HG03439 (cell line): ENCODE measurements around the gene TAGLN3.

Experiments used
- ATAC-seq: cut with Tn5 transposase; IDR thresholded peaks from one replicate; pipeline ENCODE4 v1.9.1; 2021; ENCODE audit warnings: mild to moderate bottlenecking, moderate library complexity; ENCODE audit not compliant: unreplicated experiment

TAGLN3 gene

DNA sequence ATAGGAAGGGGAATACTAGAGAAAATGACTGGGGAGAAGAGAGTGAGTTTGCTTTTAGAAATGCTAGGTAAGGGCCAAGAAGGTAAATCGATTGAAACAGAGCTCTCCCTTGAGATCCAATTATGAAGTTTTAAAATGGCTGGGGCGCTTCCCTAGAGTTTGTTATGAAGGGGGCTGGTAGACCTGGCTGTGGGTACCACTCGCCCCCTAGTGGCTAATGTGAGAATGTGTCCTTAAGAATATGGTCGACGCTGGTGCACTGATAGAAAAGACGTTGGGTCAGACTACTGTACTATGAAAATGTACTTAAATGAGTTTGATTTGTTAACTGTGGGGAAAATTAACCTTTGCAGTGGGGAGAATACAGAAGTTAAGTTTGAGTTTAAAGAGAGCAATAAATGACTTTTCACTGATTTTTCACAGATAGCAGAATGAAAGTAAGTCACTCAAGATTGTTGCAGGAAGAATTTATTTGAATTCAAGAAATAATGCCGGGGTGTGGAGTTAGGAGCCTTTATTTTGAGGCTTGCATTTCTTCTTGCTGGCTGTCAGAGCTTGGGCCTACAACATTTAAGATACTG lies 45.0 kb downstream of the TAGLN3 start:
- ATAC-seq: peak; percentile 97

DNA sequence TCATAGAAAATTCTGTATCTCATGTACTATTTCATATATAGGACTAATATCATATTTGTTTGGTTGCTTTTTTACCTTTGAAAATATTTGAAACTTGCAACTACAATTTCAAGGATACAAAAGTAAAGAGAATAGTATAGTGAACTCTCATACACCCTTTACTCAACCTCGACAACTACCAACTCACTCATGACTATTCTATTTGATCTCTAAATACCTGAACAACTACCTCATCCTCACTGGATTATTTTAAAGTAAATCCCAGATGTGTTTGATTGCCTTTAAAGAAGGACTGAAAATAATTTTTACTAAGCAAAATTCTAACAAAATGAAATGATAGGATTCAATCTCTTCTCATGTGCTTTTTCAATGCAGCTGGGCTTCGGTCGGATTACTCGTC lies 47.9 kb downstream of the TAGLN3 start:
- no peak for ATAC-seq

DNA sequence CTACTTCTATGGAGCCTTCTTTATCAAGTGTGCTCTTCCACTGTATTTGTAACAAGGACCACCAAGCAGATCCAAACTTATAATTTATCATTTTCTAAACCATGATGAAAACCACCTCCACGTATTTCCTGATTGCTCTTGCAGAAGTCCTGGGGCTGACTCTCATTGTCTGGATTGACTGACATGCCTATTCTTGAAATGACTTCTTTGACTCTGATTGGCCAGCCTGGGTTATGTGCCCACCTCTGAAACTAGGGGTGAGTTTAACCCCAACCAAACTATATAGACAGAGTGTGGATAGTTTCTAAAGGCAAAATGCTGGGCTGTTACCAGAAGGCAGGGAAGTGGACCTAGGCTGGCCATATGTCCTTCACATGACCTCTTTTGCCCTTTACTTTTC lies 48.5 kb downstream of the TAGLN3 start:
- ATAC-seq: no peak

DNA sequence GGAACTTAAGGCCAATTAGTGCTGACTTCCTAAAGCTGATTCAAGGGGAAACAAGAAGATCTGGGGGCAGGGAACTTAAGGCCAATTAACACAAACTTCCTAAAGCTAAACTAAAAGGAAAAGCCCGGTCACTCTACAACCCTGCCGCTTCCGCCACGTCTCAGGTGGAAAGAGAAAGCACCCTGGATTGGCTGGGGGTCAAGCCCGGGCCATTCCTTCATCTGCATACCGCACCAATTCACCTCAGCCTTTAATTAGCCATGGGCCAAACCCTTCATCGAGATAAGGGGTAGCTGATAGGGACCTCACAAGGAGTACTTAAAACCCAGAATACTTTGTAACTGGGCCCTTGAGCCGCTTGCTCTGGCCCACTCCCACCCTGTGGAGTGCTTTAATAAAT lies 50.2 kb downstream of the TAGLN3 start:
- no peak for ATAC-seq

DNA sequence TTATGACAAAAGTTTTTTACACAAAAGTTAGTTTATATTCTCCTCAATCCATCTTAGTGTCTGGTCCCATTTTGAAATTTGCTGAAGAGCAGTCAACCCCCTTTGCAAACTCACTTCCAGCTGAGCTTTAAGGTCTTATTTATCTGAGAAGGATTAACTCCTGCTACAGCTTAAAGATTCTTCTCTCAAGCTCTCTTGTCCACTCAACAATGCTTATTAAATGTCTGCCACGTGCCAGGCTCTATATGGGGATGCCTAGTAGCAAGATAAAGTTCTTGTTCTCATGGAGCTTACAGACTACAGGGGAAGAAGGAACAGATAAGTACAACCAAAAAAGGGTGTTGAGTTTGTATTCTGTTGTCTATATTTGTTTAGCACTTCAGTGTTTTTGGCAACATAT lies 54.5 kb downstream of the TAGLN3 start:
- ATAC-seq: no peak

DNA sequence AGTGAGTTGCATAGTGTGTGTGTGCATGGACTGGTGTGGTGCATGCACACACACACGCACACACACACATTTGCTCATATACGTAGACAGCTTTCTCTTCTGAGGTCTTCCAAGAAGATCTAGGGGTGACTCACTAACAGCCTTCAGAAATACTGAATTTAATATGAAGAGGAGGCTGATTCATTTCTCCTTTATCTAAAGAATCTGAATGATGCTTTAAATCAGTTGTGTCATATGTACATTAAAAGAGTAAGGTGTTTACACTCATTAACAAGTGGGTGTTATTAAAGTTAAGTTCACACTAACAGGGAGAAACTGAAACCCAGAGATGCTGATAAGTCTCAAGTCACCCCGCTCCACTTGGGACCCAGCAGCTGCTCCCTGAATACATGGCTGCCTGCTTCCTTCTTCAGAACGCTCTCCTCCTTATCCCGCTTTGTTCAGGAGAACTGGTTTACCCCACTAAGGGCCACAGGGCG lies 57.8 kb downstream of the TAGLN3 start:
- ATAC-seq: no peak

DNA sequence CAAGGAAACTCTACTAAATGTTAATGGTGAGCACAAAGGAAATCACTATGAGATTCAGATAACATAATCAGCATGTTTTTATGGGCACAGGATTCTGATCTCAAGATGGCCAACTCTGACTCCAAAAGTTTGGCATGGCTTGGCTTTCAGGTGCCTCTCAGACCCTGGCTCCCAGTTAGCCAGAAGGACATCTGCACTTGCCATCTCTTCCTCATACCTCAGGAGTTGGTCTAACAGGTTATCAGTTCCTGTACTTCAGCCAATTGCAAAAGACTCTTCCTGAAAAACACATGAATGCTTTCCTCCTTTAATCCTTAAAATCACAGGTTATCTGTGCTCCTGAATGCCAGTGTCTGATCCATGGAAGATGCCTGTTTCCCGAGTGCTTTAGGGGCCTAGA lies 60.8 kb downstream of the TAGLN3 start:
- no peak for ATAC-seq

DNA sequence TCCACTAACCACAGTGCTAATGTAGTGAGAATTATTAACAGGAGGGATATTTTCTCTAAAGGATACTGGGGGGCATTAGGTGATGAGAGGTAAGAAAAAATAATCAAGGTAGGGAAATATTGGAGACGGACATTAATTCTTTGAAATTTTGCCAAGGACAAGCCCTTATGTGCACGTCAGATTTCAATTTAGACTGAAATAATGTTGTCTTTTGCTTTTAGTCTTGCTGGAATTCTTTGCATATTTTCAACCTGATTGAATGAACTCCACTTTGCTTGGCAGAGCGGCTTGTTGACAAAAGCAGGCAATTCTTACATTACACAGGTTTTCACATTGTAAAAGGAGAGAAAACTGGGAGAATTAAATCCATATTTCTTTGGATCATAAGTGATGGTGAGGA lies 62.4 kb downstream of the TAGLN3 start:
- ATAC-seq: no peak
